ENCODE measurements around the gene FLNB.

DNA sequence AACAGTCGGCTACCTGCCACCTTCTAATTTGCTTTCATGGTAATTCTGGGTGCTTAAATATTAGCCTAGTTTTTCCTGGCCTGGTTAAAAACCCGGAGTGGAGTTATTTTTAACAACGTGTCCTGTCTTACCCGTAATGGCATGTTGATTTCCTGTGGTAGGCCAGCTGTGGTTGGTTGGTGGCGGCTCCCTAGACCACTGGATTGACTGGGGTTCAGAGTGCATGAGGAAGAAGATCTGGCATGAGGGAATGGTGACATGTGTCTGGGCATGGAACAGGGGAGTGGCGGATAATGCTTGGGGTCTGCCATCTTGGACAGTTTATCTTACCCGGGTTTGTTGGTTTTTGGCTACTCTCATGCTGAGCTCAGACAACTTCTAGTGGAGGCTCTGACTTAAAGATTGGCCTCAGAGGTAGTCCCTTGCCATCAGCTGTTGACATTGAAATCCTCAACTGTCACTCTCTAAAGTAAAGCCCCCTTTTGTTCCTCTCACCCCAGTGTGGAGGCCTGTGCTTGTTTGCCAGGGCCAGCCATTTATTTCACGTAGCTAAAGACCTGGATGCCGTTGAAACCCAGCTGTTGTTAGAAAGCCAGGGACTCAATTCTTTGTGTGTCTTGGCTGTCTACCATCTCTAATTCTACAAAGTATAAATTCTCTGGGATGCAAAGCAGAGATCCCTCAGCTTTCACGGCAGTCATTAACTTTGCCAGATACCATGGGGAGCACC is 121.0 kb downstream of the FLNB start:
- TF ChIP-seq EZH2 (IDR thresholded peaks at IDR 0.05; ENCODE audit: insufficient read depth, low read length) (no peak), CTCF (IDR thresholded peaks at IDR 0.05; ENCODE audit: insufficient read depth, low read depth, low read length) (no peak)
